GM12874 (cell line): ENCODE data around the gene TIMM13.

ENCODE experiments used
- CTCF ChIP-seq: IDR thresholded peaks from 2 replicates; pipeline ENCODE4 v1.5.1; 2011; ENCODE audit warnings: low read depth, mild to moderate bottlenecking, control low read depth, low read length, moderate library complexity; ENCODE audit not compliant: insufficient read depth

The TIMM13 gene

GRCh38 chr19:2438178-2438577, 10.8 kb upstream of the TIMM13 start:
- TF ChIP-seq CTCF, result no peak

GRCh38 chr19:2436926-2437325, 9.5 kb upstream of the TIMM13 start:
- TF ChIP-seq CTCF, result no peak

GRCh38 chr19:2436384-2436783, 9.0 kb upstream of the TIMM13 start:
- TF ChIP-seq CTCF, result no peak

- no peak for TF ChIP-seq CTCF
These were observed 7.4 kb upstream of the TIMM13 start for GRCh38 chr19:2434721-2435265.

GRCh38 chr19:2434267-2434666, 6.9 kb upstream of the TIMM13 start:
- no peak for TF ChIP-seq CTCF

GRCh38 chr19:2433854-2434253, 6.5 kb upstream of the TIMM13 start:
- no peak for TF ChIP-seq CTCF

- no peak for TF ChIP-seq CTCF
These were observed 4.9 kb upstream of the TIMM13 start for GRCh38 chr19:2432131-2432848.
